ENCODE measurements around the gene ASIC4.

The ASIC4 gene

DNA sequence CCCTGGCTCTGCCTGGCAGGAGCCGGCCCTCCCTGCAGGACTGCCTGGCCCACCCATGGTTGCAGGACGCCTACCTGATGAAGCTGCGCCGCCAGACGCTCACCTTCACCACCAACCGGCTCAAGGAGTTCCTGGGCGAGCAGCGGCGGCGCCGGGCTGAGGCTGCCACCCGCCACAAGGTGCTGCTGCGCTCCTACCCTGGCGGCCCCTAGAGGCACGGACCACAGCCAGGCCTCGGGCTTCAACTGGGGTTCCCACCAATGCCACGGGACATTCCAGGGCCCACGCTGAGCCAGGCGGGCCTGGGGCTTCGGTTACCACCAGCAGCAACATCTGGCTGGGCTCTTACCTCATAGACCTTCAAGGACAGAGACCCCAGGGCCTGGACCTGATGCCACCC, 21.7 kb upstream of the ASIC4 start:
- CTCF ChIA-PET, result interaction anchor here (0.8 to 60.5 kb wide), 7 partner anchors 10 to 90 kb away, joined by 3 to 1724 read pairs (median 6); partner anchors contain the start of genes ASIC4, CHPF and TMEM198
- Histone ChIP-seq H3K36me3 (ENCODE audit: control insufficient read depth in 4 of 4, insufficient read depth in 4 of 4, low read length in 3 of 4) (no peaks in the 10 kb centered on the region), H3K4me1 (ENCODE audit: control extremely low read depth in 1 of 4, control insufficient read depth in 4 of 4, insufficient read depth in 4 of 4, low read length in 3 of 4) (peaks cover 0 to 20% (median 7%) of the 10 kb centered on the region in 4 experiments), H3K27ac (ENCODE audit: insufficient read depth in 1 of 2, low read depth in 1 of 2, low read length in 2 of 2, poor library complexity in 1 of 2, severe bottlenecking in 2 of 2) (no peak overlapping the region), H3K27me3 (replicated peaks in 2 of 5; ENCODE audit: control insufficient read depth in 4 of 5, insufficient read depth in 5 of 5, low read length in 4 of 5) (peaks cover 0 to 83% (median 32%) of the 10 kb centered on the region in 5 experiments), H3K9me3 (ENCODE audit: control extremely low read depth in 1 of 5, control insufficient read depth in 4 of 5, insufficient read depth in 2 of 5, low read depth in 1 of 5, low read length in 4 of 5) (no peaks in the 10 kb centered on the region), H3K4me3 (ENCODE audit: control insufficient read depth in 1 of 7, extremely low read depth in 1 of 7, insufficient read depth in 4 of 7, low read depth in 2 of 7, low read length in 6 of 7) (no peak overlapping the region)
- no peak for DNase-seq
- 86% methylated on average over 9 of the region's 20 CpGs for WGBS (ENCODE audit: insufficient coverage)
- POLR2A ChIA-PET, result no interaction called here

GRCh38 chr2:219493086-219493485, 21.2 kb upstream of the ASIC4 start:
- POLR2A ChIA-PET, result no interaction called here
- H3K9me3 ChIP-seq (ENCODE audit: control extremely low read depth in 1 of 5, control insufficient read depth in 4 of 5, insufficient read depth in 2 of 5, low read depth in 1 of 5, low read length in 4 of 5), result no peaks in the 10 kb centered on the region
- peaks cover 0 to 84% (median 32%) of the 10 kb centered on the region in 5 experiments for H3K27me3 ChIP-seq (replicated peaks in 2 of 5; ENCODE audit: control insufficient read depth in 4 of 5, insufficient read depth in 5 of 5, low read length in 4 of 5)
- H3K4me1 ChIP-seq (ENCODE audit: control extremely low read depth in 1 of 4, control insufficient read depth in 4 of 4, insufficient read depth in 4 of 4, low read length in 3 of 4), result peaks cover 0 to 25% (median 12%) of the 10 kb centered on the region in 4 experiments
- H3K27ac ChIP-seq (ENCODE audit: insufficient read depth in 1 of 2, low read depth in 1 of 2, low read length in 2 of 2, poor library complexity in 1 of 2, severe bottlenecking in 2 of 2), result no peak overlapping the region
- no peak for DNase-seq
- CTCF ChIA-PET, result interaction anchor here (1.7 to 60.5 kb wide), 3 partner anchors 9 to 31 kb away, joined by 5 to 1724 read pairs (median 78); partner anchors contain the start of genes ASIC4, CHPF and TMEM198
- no peaks in the 10 kb centered on the region for H3K36me3 ChIP-seq (ENCODE audit: control insufficient read depth in 4 of 4, insufficient read depth in 4 of 4, low read length in 3 of 4)
- 94% methylated on average over 3 of the region's 5 CpGs for WGBS (ENCODE audit: insufficient coverage)
- H3K4me3 ChIP-seq (ENCODE audit: control insufficient read depth in 1 of 7, extremely low read depth in 1 of 7, insufficient read depth in 4 of 7, low read depth in 2 of 7, low read length in 6 of 7), result no peak overlapping the region

DNA sequence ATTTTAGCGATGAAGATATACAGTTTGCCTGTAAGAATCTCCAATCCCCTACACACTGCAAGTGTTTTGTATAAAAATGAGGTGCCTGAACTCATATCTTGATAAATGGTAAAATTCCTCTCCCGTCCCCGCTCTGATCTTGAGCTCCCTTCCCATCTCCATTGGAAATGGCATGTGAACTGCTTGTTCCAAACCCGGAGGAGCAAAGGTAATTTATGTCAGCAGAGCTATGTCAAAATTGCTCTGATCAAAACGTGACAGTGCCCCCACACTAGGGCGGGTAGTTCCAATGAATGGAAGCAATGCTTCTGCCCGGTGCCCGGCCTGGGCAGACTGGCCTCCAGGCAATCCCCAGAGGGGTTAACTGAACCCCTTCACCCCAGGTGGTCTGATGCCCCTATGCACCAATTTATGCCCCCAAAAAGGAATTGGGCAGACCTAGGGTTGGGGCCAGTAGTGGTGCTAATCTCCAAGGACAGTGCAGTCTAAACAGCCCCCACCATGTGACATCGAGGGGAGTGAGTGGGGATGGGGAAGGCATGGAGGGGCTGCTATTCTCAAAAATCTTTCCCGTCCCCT, 19.2 kb upstream of the ASIC4 start:
- ChIA-PET CTCF (interaction anchor here (0.6 to 60.5 kb wide), 17 partner anchors 11 to 475 kb away, joined by 3 to 1724 read pairs (median 4); partner anchors contain the start of genes ASIC4, CHPF, DES and TMEM198), POLR2A (interaction anchor here (1.0 to 1.3 kb wide), 2 partner anchors 11 to 13 kb away, joined by 3 read pairs; no protein-coding TSS in a partner anchor)
- H3K27ac ChIP-seq (ENCODE audit: insufficient read depth in 1 of 2, low read depth in 1 of 2, low read length in 2 of 2, poor library complexity in 1 of 2, severe bottlenecking in 2 of 2), result no peak overlapping the region
- peaks cover 0 to 77% (median 28%) of the 10 kb centered on the region in 5 experiments for H3K27me3 ChIP-seq (replicated peaks in 2 of 5; ENCODE audit: control insufficient read depth in 4 of 5, insufficient read depth in 5 of 5, low read length in 4 of 5)
- 32% methylated on average over 7 of the region's 10 CpGs for WGBS (ENCODE audit: insufficient coverage)
- H3K4me1 ChIP-seq (ENCODE audit: control extremely low read depth in 1 of 4, control insufficient read depth in 4 of 4, insufficient read depth in 4 of 4, low read length in 3 of 4), result peaks cover 4 to 40% (median 24%) of the 10 kb centered on the region in 4 experiments
- H3K9me3 ChIP-seq (ENCODE audit: control extremely low read depth in 1 of 5, control insufficient read depth in 4 of 5, insufficient read depth in 2 of 5, low read depth in 1 of 5, low read length in 4 of 5), result no peaks in the 10 kb centered on the region
- no peak for DNase-seq
- H3K4me3 ChIP-seq (ENCODE audit: control insufficient read depth in 1 of 7, extremely low read depth in 1 of 7, insufficient read depth in 4 of 7, low read depth in 2 of 7, low read length in 6 of 7), result no peak overlapping the region
- H3K36me3 ChIP-seq (ENCODE audit: control insufficient read depth in 4 of 4, insufficient read depth in 4 of 4, low read length in 3 of 4), result no peaks in the 10 kb centered on the region

- Histone ChIP-seq H3K9me3 (ENCODE audit: control extremely low read depth in 1 of 5, control insufficient read depth in 4 of 5, insufficient read depth in 2 of 5, low read depth in 1 of 5, low read length in 4 of 5) (no peaks in the 10 kb centered on the region), H3K4me1 (ENCODE audit: control extremely low read depth in 1 of 4, control insufficient read depth in 4 of 4, insufficient read depth in 4 of 4, low read length in 3 of 4) (peaks cover 4 to 41% (median 26%) of the 10 kb centered on the region in 4 experiments), H3K36me3 (ENCODE audit: control insufficient read depth in 4 of 4, insufficient read depth in 4 of 4, low read length in 3 of 4) (no peaks in the 10 kb centered on the region), H3K27ac (ENCODE audit: insufficient read depth in 1 of 2, low read depth in 1 of 2, low read length in 2 of 2, poor library complexity in 1 of 2, severe bottlenecking in 2 of 2) (no peak overlapping the region), H3K27me3 (replicated peaks in 2 of 5; ENCODE audit: control insufficient read depth in 4 of 5, insufficient read depth in 5 of 5, low read length in 4 of 5) (peaks cover 0 to 76% (median 28%) of the 10 kb centered on the region in 5 experiments), H3K4me3 (ENCODE audit: control insufficient read depth in 1 of 7, extremely low read depth in 1 of 7, insufficient read depth in 4 of 7, low read depth in 2 of 7, low read length in 6 of 7) (no peak overlapping the region)
- CTCF ChIA-PET, result interaction anchor here (0.6 to 60.5 kb wide), 15 partner anchors 12 to 476 kb away, joined by 3 to 1724 read pairs (median 4); partner anchors contain the start of genes ASIC4, CHPF, DES and TMEM198
- 47% methylated on average over 10 of the region's 14 CpGs for WGBS (ENCODE audit: insufficient coverage)
- POLR2A ChIA-PET, result interaction anchor here (1.0 to 1.3 kb wide), 2 partner anchors 12 to 13 kb away, joined by 3 read pairs; no protein-coding TSS in a partner anchor
- peak; percentile 78 to 81 (median 80) for DNase-seq
These were observed 18.7 kb upstream of the ASIC4 start for GRCh38 chr2:219495531-219496122.

DNA sequence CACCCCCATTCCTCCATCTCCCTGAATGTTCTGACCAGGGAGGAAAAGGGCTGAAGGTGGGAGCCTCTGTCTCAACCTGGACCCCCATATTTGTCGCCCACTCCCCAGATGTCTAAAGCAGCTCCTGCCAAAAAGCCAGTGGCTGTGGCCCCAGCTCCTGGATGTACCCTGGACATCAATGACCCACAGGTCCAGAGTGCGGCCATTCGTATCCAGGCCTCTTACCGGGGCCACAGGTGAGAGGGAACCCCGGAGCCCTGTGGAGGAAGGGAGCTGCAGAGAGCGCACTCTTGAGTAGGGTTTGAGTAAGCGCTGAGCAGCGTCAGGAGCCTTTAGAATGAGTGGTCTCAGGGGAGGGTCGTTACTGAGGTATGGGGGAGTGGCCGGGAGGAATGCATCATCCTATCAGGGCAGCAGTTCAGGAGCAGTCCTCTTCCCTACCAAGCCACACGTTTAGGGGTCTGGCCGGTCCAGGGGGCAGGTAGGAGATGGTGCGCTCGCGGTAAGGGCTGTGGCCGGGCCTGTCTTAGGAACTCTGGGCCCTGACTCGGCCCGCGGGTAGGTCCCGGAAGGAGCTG, 17.9 kb upstream of the ASIC4 start:
- peaks cover 4 to 41% (median 26%) of the 10 kb centered on the region in 4 experiments for H3K4me1 ChIP-seq (ENCODE audit: control extremely low read depth in 1 of 4, control insufficient read depth in 4 of 4, insufficient read depth in 4 of 4, low read length in 3 of 4)
- no peak for DNase-seq
- no peak overlapping the region for H3K4me3 ChIP-seq (ENCODE audit: control insufficient read depth in 1 of 7, extremely low read depth in 1 of 7, insufficient read depth in 4 of 7, low read depth in 2 of 7, low read length in 6 of 7)
- no peak overlapping the region for H3K27ac ChIP-seq (ENCODE audit: insufficient read depth in 1 of 2, low read depth in 1 of 2, low read length in 2 of 2, poor library complexity in 1 of 2, severe bottlenecking in 2 of 2)
- CTCF ChIA-PET, result interaction anchor here (0.9 to 60.5 kb wide), 9 partner anchors 12 to 94 kb away, joined by 3 to 1724 read pairs (median 4); partner anchors contain the start of genes ASIC4, CHPF and TMEM198
- no peaks in the 10 kb centered on the region for H3K9me3 ChIP-seq (ENCODE audit: control extremely low read depth in 1 of 5, control insufficient read depth in 4 of 5, insufficient read depth in 2 of 5, low read depth in 1 of 5, low read length in 4 of 5)
- H3K36me3 ChIP-seq (ENCODE audit: control insufficient read depth in 4 of 4, insufficient read depth in 4 of 4, low read length in 3 of 4), result no peaks in the 10 kb centered on the region
- WGBS (ENCODE audit: insufficient coverage), result 16% methylated on average over 13 of the region's 20 CpGs
- H3K27me3 ChIP-seq (replicated peaks in 2 of 5; ENCODE audit: control insufficient read depth in 4 of 5, insufficient read depth in 5 of 5, low read length in 4 of 5), result peaks cover 0 to 70% (median 28%) of the 10 kb centered on the region in 5 experiments
- POLR2A ChIA-PET, result interaction anchor here (0.7 kb wide), 1 partner anchor 33 kb away, joined by 4 read pairs; no protein-coding TSS in a partner anchor

- DNase-seq, result no peak
- Histone ChIP-seq H3K4me3 (ENCODE audit: control insufficient read depth in 1 of 7, extremely low read depth in 1 of 7, insufficient read depth in 4 of 7, low read depth in 2 of 7, low read length in 6 of 7) (peak overlapping the region in 4 of 7 experiments; percentile 21 to 83 (median 39)), H3K4me1 (ENCODE audit: control extremely low read depth in 1 of 4, control insufficient read depth in 4 of 4, insufficient read depth in 4 of 4, low read length in 3 of 4) (peaks cover 4 to 41% (median 26%) of the 10 kb centered on the region in 4 experiments), H3K27ac (ENCODE audit: insufficient read depth in 1 of 2, low read depth in 1 of 2, low read length in 2 of 2, poor library complexity in 1 of 2, severe bottlenecking in 2 of 2) (no peak overlapping the region), H3K9me3 (ENCODE audit: control extremely low read depth in 1 of 5, control insufficient read depth in 4 of 5, insufficient read depth in 2 of 5, low read depth in 1 of 5, low read length in 4 of 5) (no peaks in the 10 kb centered on the region), H3K27me3 (replicated peaks in 2 of 5; ENCODE audit: control insufficient read depth in 4 of 5, insufficient read depth in 5 of 5, low read length in 4 of 5) (peaks cover 0 to 64% (median 28%) of the 10 kb centered on the region in 5 experiments), H3K36me3 (ENCODE audit: control insufficient read depth in 4 of 4, insufficient read depth in 4 of 4, low read length in 3 of 4) (no peaks in the 10 kb centered on the region)
- WGBS (ENCODE audit: insufficient coverage), result 5% methylated on average over 61 of the region's 61 CpGs
- CTCF ChIA-PET, result interaction anchor here (0.9 to 60.5 kb wide), 4 partner anchors 13 to 27 kb away, joined by 3 to 1724 read pairs (median 42); partner anchors contain the start of genes ASIC4, CHPF and TMEM198
- POLR2A ChIA-PET, result interaction anchor here (0.7 kb wide), 1 partner anchor 32 kb away, joined by 4 read pairs; no protein-coding TSS in a partner anchor
These were observed 17.3 kb upstream of the ASIC4 start for GRCh38 chr2:219496825-219497494.
